Pancreas (tissue), 10 donors: ENCODE measurements around the gene ADGRL4. TPM values are rescaled to one million over a fixed set of nuclear protein-coding genes. Genes with fewer than 3 reads are reported as not detected.

Source experiments
- ATAC-seq, 4 donors: fragments of 200-7000 bp; cut with Tn5 transposase; one replicate each; pipeline versions ENCODE4 v1.8.0 to v1.9.1; 2020; ENCODE audit warnings: mild to moderate bottlenecking in 4 of 4, moderate library complexity in 4 of 4
- DNase-seq, 6 donors: peaks; one replicate each; pipeline ENCODE4 v3.0.0-alpha.2; 2020
- FAIRE-seq: peaks from 2 replicates; lab custom pipeline; 2012; peaks lifted over from hg19 to GRCh38; lab: Jason Lieb, UNC
- H3K27ac ChIP-seq, 4 donors: fragments of 200-600 bp; sonication (generic); 1 replicate in 3 of 4; 2 replicates in 1 of 4; pipeline versions ENCODE4 v1.5.0 to v1.8.0; 2020
- H3K27me3 ChIP-seq, 4 donors: fragments of 200-600 bp; one replicate each; pipeline ENCODE4 v1.8.0; 2021
- H3K36me3 ChIP-seq, 3 donors: fragments of 200-600 bp; sonication (generic) in 1 of 3; one replicate each; pipeline versions ENCODE4 v1.5.0 to v1.8.0; 2020 to 2021
- H3K4me1 ChIP-seq, 3 donors: fragments of 200-600 bp; one replicate each; pipeline ENCODE4 v1.8.0; 2021
- H3K4me3 ChIP-seq, 4 donors: fragments of 200-600 bp; sonication (generic) in 2 of 4; one replicate each; pipeline versions ENCODE4 v1.5.0 to v1.8.0; 2020 to 2021
- H3K9me3 ChIP-seq, 4 donors: fragments of 200-600 bp; one replicate each; pipeline ENCODE4 v1.8.0; 2021
- WGBS, 2 donors: extraction: QIAGEN DNeasy Blood & Tissue Kit; methylation state at CpG; one replicate each; pipeline ENCODE4 v1.1.7; 2013; 5-methylcytosine and 5-hydroxymethylcytosine counted together
- intact Hi-C, 3 donors: fragments of 100-400 bp; cut with DNase I; formaldehyde crosslinking; loops; one replicate each; pipeline versions ENCODE4 v1.11.1 to v1.14.2; 2022
- polyA plus RNA-seq, 2 donors: library from polyadenylated mRNA; stranded (reverse); fragments of 200-250 nt; gene quantifications; one replicate each; pipeline ENCODE4 v1.2.3, GENCODE V29; 2013
- total RNA-seq, 6 donors: library from RNA; stranded (reverse); fragmentation: NEBNext Ultra II Directional in 4 of 6; extraction: Animal tissue kit (Norgen Biotek cat#: 25700) in 4 of 6; gene quantifications; one replicate each; pipeline versions ENCODE4 v1.2.1 to v1.2.4, GENCODE V29; 2021 to 2023
- TF ChIP-seq, protein P1 (sequence below), 4 donors: fragments of 200-600 bp; sonication (generic) in 3 of 4; IDR thresholded peaks; one replicate each; pipeline versions ENCODE4 v1.5.0 to v1.8.0; 2021; ENCODE audit warnings: antibody characterized with exemption in 4 of 4
- donor health status: healthy with polysubstance abuse.
- donor health status: DM: no; HTN: no; CAD: no; lungs with moderate emphysema.
- donor health status: DM: no; HTN: no; CAD: no.
- donor health status: control.
- donor health status: control.
- donor health status: Bipolar disorder and iron deficiency.
- donor health status: DM: yes; HTN: yes; CAD: no.
- donor health status: DM: no; HTN: no; CAD: no.
- donor health status: DM: no; HTN: no; CAD: no.
- donor health status: DM: yes; HTN: yes; CAD: no.

The ADGRL4 gene
- total and polyA plus RNA-seq, 8 donors, result 2.0 to 4.3 (median 3.0) TPM

DNA sequence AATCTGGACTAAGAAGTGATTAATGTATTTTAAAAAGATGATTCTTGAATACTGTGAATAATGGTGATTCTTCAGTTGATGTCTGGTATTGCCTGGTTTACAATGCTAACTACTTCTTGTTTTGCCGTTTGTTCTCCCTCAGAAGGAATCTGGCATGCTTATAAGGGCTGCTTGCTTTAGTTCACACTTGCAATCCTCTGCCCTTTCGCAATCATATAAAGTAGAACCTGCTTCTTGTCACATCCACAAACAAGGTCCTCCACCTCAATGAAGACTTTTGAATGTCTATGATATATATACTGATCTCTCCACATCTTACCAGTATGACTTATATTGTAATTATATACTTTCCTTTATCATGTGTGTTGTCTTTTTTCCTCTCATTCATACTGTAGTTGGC, 92.6 kb downstream of the ADGRL4 start:
- H3K36me3 ChIP-seq, result no peaks in the 10 kb centered on the region
- ATAC-seq (no peak), DNase-seq (no peak), FAIRE-seq (no peak)
- H3K9me3 ChIP-seq, result no peaks in the 10 kb centered on the region
- intact Hi-C loops, result no loop called here
- no peaks in the 10 kb centered on the region for H3K4me1 ChIP-seq
- WGBS, 2 donors, result 63 to 76% methylated on average over 2 of the region's 2 CpGs
- H3K27ac ChIP-seq, result no peak overlapping the region
- TF ChIP-seq, protein P1, sequence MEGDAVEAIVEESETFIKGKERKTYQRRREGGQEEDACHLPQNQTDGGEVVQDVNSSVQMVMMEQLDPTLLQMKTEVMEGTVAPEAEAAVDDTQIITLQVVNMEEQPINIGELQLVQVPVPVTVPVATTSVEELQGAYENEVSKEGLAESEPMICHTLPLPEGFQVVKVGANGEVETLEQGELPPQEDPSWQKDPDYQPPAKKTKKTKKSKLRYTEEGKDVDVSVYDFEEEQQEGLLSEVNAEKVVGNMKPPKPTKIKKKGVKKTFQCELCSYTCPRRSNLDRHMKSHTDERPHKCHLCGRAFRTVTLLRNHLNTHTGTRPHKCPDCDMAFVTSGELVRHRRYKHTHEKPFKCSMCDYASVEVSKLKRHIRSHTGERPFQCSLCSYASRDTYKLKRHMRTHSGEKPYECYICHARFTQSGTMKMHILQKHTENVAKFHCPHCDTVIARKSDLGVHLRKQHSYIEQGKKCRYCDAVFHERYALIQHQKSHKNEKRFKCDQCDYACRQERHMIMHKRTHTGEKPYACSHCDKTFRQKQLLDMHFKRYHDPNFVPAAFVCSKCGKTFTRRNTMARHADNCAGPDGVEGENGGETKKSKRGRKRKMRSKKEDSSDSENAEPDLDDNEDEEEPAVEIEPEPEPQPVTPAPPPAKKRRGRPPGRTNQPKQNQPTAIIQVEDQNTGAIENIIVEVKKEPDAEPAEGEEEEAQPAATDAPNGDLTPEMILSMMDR (IDR thresholded peaks at IDR 0.05), result no peak
- H3K4me3 ChIP-seq, result no peak overlapping the region
- no peaks in the 10 kb centered on the region for H3K27me3 ChIP-seq

DNA sequence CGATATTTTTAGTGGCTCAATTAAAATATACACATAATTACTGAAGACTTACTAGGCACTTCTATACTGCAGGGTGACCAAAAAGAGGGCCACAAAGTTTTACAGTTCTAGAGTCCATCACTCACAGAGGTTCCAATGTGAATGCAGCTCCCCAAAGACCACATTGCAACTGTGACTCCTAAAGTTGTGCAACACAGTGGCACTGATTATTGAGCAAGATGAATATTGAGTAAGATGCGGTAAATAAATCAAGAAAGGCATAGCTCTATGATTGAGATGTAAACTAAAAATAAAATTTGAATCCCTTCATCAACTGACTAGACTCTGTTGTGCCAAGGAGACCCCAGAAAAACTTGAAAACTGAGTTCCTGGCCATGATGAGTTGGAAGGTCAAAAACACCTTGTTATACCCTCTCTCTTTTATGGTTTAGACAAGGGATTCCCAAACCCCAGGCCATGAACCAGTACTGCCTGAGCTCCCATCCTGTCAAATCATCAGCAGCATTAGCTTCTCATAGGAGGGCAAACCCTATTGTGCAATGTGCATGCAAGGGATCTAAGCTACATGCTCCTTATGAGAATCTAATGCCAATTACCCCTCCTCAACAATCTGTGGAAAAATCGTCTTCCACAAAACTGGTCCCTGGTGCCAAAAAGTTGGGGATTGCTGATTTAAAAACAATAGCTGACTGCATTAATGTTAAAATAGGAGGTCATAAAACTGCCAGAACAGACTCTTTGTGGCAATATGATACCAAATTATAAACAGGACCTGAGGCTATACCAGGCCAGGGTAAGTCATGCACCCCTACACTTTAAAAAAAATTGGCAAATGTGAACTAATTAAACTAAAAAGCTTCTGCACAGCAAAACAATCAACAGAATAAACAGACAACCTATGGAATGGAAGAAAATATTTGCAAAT, 94.3 kb downstream of the ADGRL4 start:
- no peak overlapping the region for H3K4me3 ChIP-seq
- no peaks in the 10 kb centered on the region for H3K4me1 ChIP-seq
- TF ChIP-seq, protein P1 (IDR thresholded peaks at IDR 0.05), result no peak
- no peaks in the 10 kb centered on the region for H3K9me3 ChIP-seq
- ATAC-seq (no peak), DNase-seq (no peak), FAIRE-seq (no peak)
- H3K36me3 ChIP-seq, result no peaks in the 10 kb centered on the region
- no peaks in the 10 kb centered on the region for H3K27me3 ChIP-seq
- H3K27ac ChIP-seq, result no peak overlapping the region
- whole genome bisulfite sequencing, 2 donors, result 54 to 67% methylated on average over 3 of the region's 3 CpGs
- intact Hi-C loops, result no loop called here

DNA sequence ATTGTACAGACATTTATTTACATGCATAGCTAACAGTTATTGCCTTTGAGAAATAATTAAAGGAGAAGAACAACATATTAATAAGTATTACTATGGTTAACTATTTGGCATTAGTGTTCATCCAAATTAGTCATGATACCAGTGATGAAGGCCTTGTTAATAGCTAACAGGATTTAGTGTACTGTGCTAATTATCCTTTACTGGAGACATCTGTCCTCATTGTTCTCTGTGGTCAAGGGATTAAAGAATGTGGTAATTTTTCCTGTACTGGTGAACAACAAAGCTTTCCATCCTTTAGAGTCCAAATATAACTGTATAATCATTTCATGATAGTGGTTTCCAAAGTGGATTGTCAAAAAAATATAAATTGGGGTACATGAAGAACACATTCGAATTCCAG, 103.9 kb downstream of the ADGRL4 start:
- intact Hi-C loops, result no loop called here
- WGBS, 2 donors, result 21 to 38% methylated on average over 1 of the region's 1 CpG
- Histone ChIP-seq H3K27ac (no peak overlapping the region), H3K9me3 (no peaks in the 10 kb centered on the region), H3K27me3 (no peaks in the 10 kb centered on the region), H3K36me3 (no peaks in the 10 kb centered on the region), H3K4me1 (no peaks in the 10 kb centered on the region), H3K4me3 (no peak overlapping the region)
- TF ChIP-seq, protein P1 (IDR thresholded peaks at IDR 0.05), result no peak
- ATAC-seq, result no peak
- no peak for FAIRE-seq
- no peak for DNase-seq

DNA sequence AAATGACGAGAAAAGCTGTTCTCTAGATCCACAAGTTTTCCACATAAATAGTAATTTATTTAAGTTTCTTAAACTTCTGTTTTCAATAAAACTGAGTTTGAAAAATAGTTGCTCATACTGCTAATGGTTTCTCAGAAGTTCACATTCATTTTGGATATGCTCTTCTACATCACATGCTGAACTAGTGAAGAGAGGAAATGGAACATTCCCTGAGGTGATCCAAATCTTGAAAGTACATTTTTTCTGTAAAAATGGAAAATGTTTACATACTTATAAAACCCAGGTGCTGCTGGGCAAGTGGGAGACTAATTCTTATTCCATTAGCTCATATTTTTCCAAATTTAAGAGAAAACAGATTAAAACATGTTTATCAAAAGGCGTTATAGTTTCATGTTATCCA, 111.7 kb downstream of the ADGRL4 start:
- intact Hi-C loops, result no loop called here
- DNase-seq, result no peak
- Histone ChIP-seq H3K36me3 (no peaks in the 10 kb centered on the region), H3K4me3 (no peak overlapping the region), H3K27me3 (peaks cover 0 to 4% (median 0%) of the 10 kb centered on the region in 4 donors), H3K27ac (no peak overlapping the region), H3K4me1 (no peaks in the 10 kb centered on the region), H3K9me3 (no peaks in the 10 kb centered on the region)
- no peak for FAIRE-seq
- TF ChIP-seq, protein P1 (IDR thresholded peaks at IDR 0.05), result no peak
- 45 to 56% methylated on average over 2 of the region's 2 CpGs for WGBS, 2 donors
- ATAC-seq, result no peak
